ENCODE results near the gene ENTHD1.

ENTHD1 gene

DNA sequence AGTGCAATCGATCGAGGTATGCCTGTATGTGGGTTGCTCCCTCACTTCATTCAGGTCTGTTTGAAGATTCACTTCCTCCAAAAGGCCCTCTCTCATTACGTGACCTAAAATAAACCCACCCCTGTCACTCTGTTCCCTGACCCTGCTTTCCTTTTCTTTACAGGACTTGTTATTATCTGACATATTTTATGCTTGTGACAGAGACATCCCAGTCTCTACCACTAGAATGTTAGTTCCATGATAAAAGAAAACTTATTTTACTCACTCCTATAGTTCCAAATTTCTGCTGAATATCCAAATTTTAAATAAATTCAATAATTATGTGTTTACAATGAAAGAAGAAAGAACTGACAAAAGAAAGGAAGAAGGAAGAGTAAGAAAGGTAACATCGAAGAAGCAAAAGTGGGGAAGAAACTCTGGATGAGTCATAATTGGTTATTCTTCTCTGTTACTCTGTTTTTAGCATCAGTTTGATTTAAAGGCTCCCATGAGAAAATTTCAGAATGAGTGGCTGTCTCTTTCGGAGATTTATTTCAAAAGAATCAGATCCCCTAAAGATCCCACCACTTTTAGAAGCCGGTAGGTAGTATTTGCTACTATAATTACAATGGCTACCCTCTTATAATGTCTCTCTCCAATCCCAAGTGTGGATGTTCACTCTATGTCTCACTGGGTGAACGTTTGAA lies 33.5 kb downstream of the ENTHD1 start:
- no peaks in the 10 kb centered on the region for H3K9me2 ChIP-seq (replicated peaks; ENCODE audit: insufficient read depth, low read length)
- H3K9ac ChIP-seq (ENCODE audit: low read length): no peak overlapping the region
- no peaks in the 10 kb centered on the region for H3K9me3 ChIP-seq (replicated peaks; ENCODE audit: insufficient read depth, low read length)
- no peaks in the 10 kb centered on the region for H3K27me3 ChIP-seq (replicated peaks; ENCODE audit: insufficient read depth, low read length)
- no peaks in the 10 kb centered on the region for H3K79me2 ChIP-seq (ENCODE audit: low read length)
- no peak overlapping the region for H2AFZ ChIP-seq (ENCODE audit: low read length)
- H3K27ac ChIP-seq (ENCODE audit: low read length): no peak overlapping the region
- no peak for DNase-seq
- no peaks in the 10 kb centered on the region for H4K20me1 ChIP-seq (ENCODE audit: insufficient read depth, low read length)
- no peak overlapping the region for H3K4me3 ChIP-seq (ENCODE audit: low read length)
- H3K36me3 ChIP-seq (replicated peaks; ENCODE audit: insufficient read depth, low read length): no peaks in the 10 kb centered on the region
- H3K4me1 ChIP-seq (ENCODE audit: low read length): no peaks in the 10 kb centered on the region
- no peak overlapping the region for H3K4me2 ChIP-seq (ENCODE audit: low read depth, low read length)
- H3F3A ChIP-seq (ENCODE audit: insufficient read depth, low read length): no peaks in the 10 kb centered on the region
- TF ChIP-seq, protein P1, sequence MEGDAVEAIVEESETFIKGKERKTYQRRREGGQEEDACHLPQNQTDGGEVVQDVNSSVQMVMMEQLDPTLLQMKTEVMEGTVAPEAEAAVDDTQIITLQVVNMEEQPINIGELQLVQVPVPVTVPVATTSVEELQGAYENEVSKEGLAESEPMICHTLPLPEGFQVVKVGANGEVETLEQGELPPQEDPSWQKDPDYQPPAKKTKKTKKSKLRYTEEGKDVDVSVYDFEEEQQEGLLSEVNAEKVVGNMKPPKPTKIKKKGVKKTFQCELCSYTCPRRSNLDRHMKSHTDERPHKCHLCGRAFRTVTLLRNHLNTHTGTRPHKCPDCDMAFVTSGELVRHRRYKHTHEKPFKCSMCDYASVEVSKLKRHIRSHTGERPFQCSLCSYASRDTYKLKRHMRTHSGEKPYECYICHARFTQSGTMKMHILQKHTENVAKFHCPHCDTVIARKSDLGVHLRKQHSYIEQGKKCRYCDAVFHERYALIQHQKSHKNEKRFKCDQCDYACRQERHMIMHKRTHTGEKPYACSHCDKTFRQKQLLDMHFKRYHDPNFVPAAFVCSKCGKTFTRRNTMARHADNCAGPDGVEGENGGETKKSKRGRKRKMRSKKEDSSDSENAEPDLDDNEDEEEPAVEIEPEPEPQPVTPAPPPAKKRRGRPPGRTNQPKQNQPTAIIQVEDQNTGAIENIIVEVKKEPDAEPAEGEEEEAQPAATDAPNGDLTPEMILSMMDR (IDR thresholded peaks at IDR 0.05; ENCODE audit: low read length): no peak
- TF ChIP-seq EZH2 (optimal IDR thresholded peaks at IDR 0.05; ENCODE audit: low read depth, low read length) (no peak), EZH2phosphoT487 (IDR thresholded peaks at IDR 0.05; ENCODE audit: low read length) (no peak)

GRCh38 chr22:39856588-39856987 lies 37.0 kb downstream of the ENTHD1 start:
- H3K79me2 ChIP-seq (ENCODE audit: low read length): no peaks in the 10 kb centered on the region
- H3K9me3 ChIP-seq (replicated peaks; ENCODE audit: insufficient read depth, low read length): no peaks in the 10 kb centered on the region
- no peaks in the 10 kb centered on the region for H3F3A ChIP-seq (ENCODE audit: insufficient read depth, low read length)
- no peaks in the 10 kb centered on the region for H3K4me1 ChIP-seq (ENCODE audit: low read length)
- H3K36me3 ChIP-seq (replicated peaks; ENCODE audit: insufficient read depth, low read length): no peaks in the 10 kb centered on the region
- no peaks in the 10 kb centered on the region for H4K20me1 ChIP-seq (ENCODE audit: insufficient read depth, low read length)
- H3K27me3 ChIP-seq (replicated peaks; ENCODE audit: insufficient read depth, low read length): no peaks in the 10 kb centered on the region
- TF ChIP-seq, protein P1 (IDR thresholded peaks at IDR 0.05; ENCODE audit: low read length): no peak
- no peak for TF ChIP-seq EZH2phosphoT487 (IDR thresholded peaks at IDR 0.05; ENCODE audit: low read length)
- TF ChIP-seq EZH2 (optimal IDR thresholded peaks at IDR 0.05; ENCODE audit: low read depth, low read length): no peak
- H3K4me2 ChIP-seq (ENCODE audit: low read depth, low read length): no peak overlapping the region
- no peak for DNase-seq
- no peak overlapping the region for H3K27ac ChIP-seq (ENCODE audit: low read length)
- H2AFZ ChIP-seq (ENCODE audit: low read length): no peak overlapping the region
- H3K9ac ChIP-seq (ENCODE audit: low read length): no peak overlapping the region
- no peak overlapping the region for H3K4me3 ChIP-seq (ENCODE audit: low read length)
- H3K9me2 ChIP-seq (replicated peaks; ENCODE audit: insufficient read depth, low read length): no peaks in the 10 kb centered on the region

DNA sequence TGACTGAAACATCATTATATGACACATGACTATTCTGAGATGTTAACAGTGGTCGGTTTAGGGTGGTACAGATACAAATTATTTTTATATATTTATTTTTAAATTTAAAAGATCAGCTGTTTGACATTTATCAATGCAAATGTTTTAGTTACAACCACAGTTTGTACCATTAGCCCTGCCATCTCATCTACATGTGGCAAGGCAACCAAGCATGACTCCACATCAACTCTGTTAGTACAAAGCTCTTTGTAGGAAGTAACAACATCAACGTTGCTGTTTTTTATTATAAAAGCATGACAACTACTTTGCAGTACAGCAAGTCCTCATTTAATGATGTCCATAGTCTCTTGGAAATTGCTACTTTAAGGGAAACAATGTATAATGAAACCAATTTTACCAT lies 40.8 kb downstream of the ENTHD1 start:
- Histone ChIP-seq H3K4me1 (ENCODE audit: low read length) (no peaks in the 10 kb centered on the region), H3K4me3 (ENCODE audit: low read length) (no peak overlapping the region), H3F3A (ENCODE audit: insufficient read depth, low read length) (no peaks in the 10 kb centered on the region), H2AFZ (ENCODE audit: low read length) (no peak overlapping the region), H3K9me3 (replicated peaks; ENCODE audit: insufficient read depth, low read length) (no peaks in the 10 kb centered on the region), H4K20me1 (ENCODE audit: insufficient read depth, low read length) (no peaks in the 10 kb centered on the region), H3K79me2 (ENCODE audit: low read length) (no peaks in the 10 kb centered on the region), H3K36me3 (replicated peaks; ENCODE audit: insufficient read depth, low read length) (no peaks in the 10 kb centered on the region), H3K9me2 (replicated peaks; ENCODE audit: insufficient read depth, low read length) (no peaks in the 10 kb centered on the region), H3K27ac (ENCODE audit: low read length) (no peak overlapping the region), H3K27me3 (replicated peaks; ENCODE audit: insufficient read depth, low read length) (no peaks in the 10 kb centered on the region), H3K4me2 (ENCODE audit: low read depth, low read length) (no peak overlapping the region), H3K9ac (ENCODE audit: low read length) (no peak overlapping the region)
- TF ChIP-seq EZH2 (optimal IDR thresholded peaks at IDR 0.05; ENCODE audit: low read depth, low read length) (no peak), EZH2phosphoT487 (IDR thresholded peaks at IDR 0.05; ENCODE audit: low read length) (no peak)
- TF ChIP-seq, protein P1 (IDR thresholded peaks at IDR 0.05; ENCODE audit: low read length): no peak
- DNase-seq: no peak
